C4-2B (cell line): ENCODE measurements around the gene SUN5.
"Not testable (repeated sequence)": the region's sequence is repeated elsewhere in the genome, so short reads cannot be mapped to it uniquely, and the experiment has no call there.

Experiments
- H3K27ac ChIP-seq: fragments of 450-650 bp; 2 replicates; pipeline ENCODE4 v1.5.1; 2017
- ZFX ChIP-seq: fragments of 450-650 bp; IDR thresholded peaks from 2 replicates; pipeline ENCODE4 v1.6.1; 2017
- TF ChIP-seq, protein P1 (sequence below): fragments of 450-650 bp; conservative IDR thresholded peaks from 2 replicates; pipeline ENCODE4 v1.5.1; 2017; ENCODE audit warnings: mild to moderate bottlenecking

SUN5 gene

DNA sequence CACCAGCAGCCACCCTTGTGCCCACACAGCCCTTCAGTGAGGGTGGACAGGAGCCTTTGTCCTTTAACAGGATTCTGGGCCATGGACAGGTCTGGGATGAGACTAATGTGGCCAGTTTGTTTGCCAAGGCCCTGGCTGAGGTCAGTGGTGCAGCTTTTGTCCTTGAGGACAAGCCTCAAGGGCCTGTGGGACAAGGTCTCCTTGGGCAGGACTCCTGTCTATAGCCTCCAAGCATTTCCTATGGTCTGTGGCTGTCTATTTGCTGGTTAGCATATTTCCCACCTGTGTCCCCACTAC lies 44.1 kb downstream of the SUN5 start:
- H3K27ac ChIP-seq, result no peak overlapping the region
- TF ChIP-seq, protein P1, sequence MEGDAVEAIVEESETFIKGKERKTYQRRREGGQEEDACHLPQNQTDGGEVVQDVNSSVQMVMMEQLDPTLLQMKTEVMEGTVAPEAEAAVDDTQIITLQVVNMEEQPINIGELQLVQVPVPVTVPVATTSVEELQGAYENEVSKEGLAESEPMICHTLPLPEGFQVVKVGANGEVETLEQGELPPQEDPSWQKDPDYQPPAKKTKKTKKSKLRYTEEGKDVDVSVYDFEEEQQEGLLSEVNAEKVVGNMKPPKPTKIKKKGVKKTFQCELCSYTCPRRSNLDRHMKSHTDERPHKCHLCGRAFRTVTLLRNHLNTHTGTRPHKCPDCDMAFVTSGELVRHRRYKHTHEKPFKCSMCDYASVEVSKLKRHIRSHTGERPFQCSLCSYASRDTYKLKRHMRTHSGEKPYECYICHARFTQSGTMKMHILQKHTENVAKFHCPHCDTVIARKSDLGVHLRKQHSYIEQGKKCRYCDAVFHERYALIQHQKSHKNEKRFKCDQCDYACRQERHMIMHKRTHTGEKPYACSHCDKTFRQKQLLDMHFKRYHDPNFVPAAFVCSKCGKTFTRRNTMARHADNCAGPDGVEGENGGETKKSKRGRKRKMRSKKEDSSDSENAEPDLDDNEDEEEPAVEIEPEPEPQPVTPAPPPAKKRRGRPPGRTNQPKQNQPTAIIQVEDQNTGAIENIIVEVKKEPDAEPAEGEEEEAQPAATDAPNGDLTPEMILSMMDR, result no peak
- TF ChIP-seq ZFX, result no peak

DNA sequence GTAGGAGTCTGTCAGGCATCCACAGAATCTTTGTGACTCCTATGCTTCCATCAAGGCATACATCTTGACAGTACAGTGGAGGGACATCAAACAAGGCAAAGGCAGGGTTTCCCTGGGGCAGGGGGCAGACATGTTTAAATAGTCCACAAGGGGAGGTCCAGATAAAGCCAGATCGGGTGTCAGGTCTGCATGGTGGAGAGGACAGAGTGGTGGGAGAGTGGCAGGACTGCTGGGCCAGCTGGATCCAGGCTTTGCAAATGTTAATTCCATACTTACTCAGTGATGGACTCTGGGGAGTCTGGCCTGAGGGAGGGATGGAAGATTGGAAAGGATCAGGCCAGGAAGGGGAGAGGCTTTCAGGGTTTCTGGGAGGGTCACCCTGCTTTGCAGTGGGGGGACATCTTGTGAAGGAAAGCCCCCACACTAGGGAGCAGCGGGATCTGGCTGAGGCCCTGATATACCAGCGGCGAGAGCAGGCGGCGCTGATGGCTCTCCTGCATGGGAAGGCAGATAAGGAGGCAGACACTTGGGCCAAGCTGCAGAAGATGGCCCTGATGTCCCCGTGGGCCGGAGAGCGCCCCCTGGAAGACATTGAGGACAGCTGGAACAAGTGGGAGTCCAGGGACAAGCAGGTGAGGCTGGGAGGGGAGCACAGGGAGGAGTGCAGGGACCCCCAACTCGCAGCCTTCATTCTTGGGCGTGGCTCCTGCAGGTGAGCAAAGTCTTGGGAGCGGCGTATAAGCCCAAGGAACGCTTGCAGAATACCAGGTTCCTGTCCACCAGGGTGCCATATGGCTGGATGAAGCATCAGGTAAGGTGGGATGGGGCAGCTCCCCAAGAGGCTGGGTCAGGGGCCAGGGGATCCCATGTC lies 44.6 kb downstream of the SUN5 start:
- no peak for TF ChIP-seq ZFX
- TF ChIP-seq, protein P1, result no peak
- H3K27ac ChIP-seq, result no peak overlapping the region

DNA sequence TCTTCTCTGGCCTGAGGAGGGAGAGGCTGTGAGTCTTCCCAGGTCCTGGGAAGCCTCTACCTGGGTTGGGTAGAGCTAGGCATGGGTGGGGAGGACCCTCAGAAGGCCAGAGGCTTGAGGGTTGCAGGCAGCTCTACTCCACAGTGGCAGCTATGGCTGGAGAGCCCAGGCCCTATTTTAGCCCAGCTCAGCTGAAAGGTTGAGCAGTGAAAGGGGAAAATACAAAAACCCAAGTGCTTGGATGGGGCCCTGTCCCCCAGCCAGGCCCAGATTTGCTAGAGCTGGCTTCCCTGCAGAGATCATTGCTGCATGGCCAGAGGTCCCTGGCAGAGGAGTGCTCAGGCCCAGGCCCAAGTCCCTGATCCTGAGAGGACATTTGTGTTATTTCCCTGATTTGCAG lies 45.7 kb downstream of the SUN5 start:
- no peak for TF ChIP-seq ZFX
- TF ChIP-seq, protein P1, result no peak
- H3K27ac ChIP-seq, result no peak overlapping the region

DNA sequence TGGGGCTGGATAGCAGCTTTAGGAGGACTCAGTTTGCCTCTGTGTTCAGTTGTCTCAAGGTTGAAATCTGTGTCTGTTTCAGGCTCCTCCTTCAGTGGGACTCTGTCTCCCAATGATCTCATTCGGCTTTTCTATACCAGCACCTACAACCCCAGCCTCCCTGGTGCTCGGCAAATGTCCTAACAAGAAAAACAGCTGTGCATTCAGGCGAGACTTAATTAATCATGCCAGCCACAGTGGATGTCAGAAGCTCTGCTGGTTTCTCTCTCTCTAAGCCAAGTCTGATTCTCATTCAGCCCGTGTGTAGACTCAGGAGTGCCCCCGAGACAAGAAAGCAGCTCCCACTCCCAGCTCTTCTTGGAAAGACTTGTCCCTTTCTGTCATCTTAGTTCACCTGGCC lies 46.8 kb downstream of the SUN5 start:
- no peak overlapping the region for H3K27ac ChIP-seq
- TF ChIP-seq, protein P1, result no peak
- TF ChIP-seq ZFX, result no peak

DNA sequence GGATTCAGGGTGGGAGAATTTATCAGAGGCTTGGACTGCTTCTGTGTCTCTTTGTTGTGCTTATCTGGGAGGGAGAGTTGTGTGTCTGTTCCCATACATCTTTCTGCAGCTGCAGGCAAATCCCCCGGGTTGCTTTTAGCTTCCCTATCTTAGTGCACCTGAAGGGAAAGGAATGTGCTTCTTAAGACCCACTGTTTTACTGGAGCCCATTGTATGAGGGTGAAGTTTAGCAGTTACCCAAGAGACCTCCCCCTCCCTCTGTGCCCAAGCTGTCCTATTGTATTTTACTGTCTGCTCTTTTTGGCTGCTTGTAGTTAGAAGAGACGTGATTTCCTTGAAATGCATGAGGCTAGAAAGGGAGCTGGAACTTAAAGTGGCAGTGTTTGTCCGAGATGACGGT lies 53.7 kb downstream of the SUN5 start:
- H3K27ac ChIP-seq, result not testable (repeated sequence)

DNA sequence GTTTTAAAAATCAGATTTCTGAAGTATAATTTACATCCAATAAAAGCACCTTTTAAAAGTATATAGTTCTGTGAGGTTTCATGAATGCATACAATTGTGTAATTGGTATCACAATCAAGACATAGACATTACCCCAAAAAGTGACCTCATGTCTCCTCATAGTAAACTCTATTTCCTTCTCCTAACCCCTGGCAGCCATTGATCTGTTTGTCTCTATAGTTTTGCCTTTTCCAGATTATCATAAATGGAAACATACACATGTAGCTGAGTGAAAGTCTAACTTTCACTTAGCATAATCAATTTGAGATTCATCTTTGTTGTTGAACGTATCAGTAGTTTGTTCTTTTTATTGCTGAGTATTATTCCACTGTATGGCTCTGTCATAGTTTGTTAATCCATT lies 57.6 kb downstream of the SUN5 start:
- TF ChIP-seq, protein P1, result no peak
- TF ChIP-seq ZFX, result no peak
- H3K27ac ChIP-seq, result no peak overlapping the region

DNA sequence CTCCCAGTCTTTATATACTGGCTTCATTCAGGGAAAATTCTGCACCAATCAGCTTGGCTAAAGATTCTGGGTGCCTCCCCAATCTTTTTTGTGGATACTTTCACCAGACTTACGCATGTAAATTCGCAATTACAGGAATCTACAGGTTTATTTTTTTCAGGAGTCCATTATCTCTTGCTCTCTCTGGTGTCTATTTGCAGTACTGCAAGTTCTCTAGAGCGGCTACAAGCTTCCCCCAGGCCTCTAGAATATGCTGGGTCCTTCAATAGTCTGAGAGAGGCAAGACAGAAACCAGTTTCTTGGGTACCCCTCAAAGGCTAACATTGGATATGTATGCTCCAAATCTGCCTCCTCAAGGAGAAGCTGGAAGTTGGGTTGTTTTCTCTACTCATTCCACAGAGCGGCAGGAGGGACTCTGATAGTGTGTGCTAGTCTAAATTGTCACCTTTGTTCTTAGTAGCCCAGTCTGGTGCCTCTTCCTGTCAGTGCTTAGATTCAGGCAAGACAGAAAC lies 58.5 kb downstream of the SUN5 start:
- TF ChIP-seq, protein P1, result peak; percentile 74
- TF ChIP-seq ZFX, result no peak
- H3K27ac ChIP-seq, result no peak overlapping the region

DNA sequence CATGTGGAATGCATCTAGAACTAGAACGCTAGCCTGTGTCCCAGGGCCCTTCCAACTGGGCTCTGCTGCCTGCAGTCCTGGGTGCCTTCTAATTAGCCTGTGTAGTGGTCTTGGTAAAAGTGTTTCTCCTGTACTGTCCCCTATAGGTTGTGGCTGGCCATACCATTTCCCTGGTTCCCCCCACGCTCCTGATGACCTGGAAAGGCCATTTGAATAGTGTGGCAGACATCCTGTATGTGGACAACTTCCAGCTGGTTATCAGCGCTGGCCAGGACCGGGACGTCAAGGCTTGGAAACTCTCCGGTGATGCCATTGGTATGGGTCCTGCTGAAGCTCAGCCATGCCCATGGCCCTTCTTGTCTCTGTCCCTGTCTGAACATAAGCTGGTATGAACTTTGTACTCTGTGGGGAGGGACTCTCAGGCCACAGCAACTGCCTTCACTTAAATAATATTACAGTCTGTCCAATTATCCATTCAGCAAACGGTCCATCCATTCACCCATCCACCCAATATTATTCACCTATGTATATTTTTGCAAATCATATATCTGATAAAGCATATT lies 60.7 kb downstream of the SUN5 start:
- no peak for TF ChIP-seq ZFX
- TF ChIP-seq, protein P1, result no peak
- no peak overlapping the region for H3K27ac ChIP-seq
